KMS-11 (cell line): ENCODE data around the gene ANKMY2.

Source experiments
- H2AFZ ChIP-seq: fragments of 200-600 bp; sonication (generic); 2 replicates; pipeline ENCODE4 v1.6.1; 2016; ENCODE audit warnings: antibody characterized with exemption, mixed run types, low read depth
- H3K27ac ChIP-seq: fragments of 200-600 bp; sonication (generic); 2 replicates; pipeline ENCODE4 v1.6.1; 2016; ENCODE audit warnings: mild to moderate bottlenecking, mixed run types
- H3K27me3 ChIP-seq: fragments of 200-600 bp; sonication (generic); 2 replicates; pipeline ENCODE4 v1.6.1; 2017; ENCODE audit warnings: mild to moderate bottlenecking, low read depth, mixed run types, moderate library complexity; ENCODE audit not compliant: insufficient read depth
- H3K36me3 ChIP-seq: fragments of 200-600 bp; sonication (generic); 2 replicates; pipeline ENCODE4 v1.6.1; 2017; ENCODE audit warnings: mild to moderate bottlenecking, mixed run types; ENCODE audit not compliant: insufficient read depth
- H3K4me1 ChIP-seq: fragments of 200-600 bp; sonication (generic); 2 replicates; pipeline ENCODE4 v1.6.1; 2016; ENCODE audit warnings: mild to moderate bottlenecking, low read depth, mixed run types; ENCODE audit not compliant: poor library complexity, severe bottlenecking
- H3K4me2 ChIP-seq: fragments of 200-600 bp; sonication (generic); 2 replicates; pipeline ENCODE4 v1.7.0; 2016; ENCODE audit warnings: mild to moderate bottlenecking, mixed run types
- H3K4me3 ChIP-seq: fragments of 200-600 bp; sonication (generic); IDR thresholded peaks from 2 replicates; pipeline ENCODE4 v1.6.1; 2017; ENCODE audit warnings: low read depth, low read length, mixed read lengths; ENCODE audit not compliant: insufficient read depth
- H3K79me2 ChIP-seq: fragments of 200-600 bp; sonication (generic); 2 replicates; pipeline ENCODE4 v1.6.1; 2016; ENCODE audit warnings: low read depth, mixed run types; ENCODE audit not compliant: insufficient read depth
- H3K9ac ChIP-seq: fragments of 200-600 bp; sonication (generic); 2 replicates; pipeline ENCODE4 v1.6.1; 2016; ENCODE audit warnings: mild to moderate bottlenecking, mixed run types
- H4K20me1 ChIP-seq: fragments of 200-600 bp; sonication (generic); 2 replicates; pipeline ENCODE4 v1.6.1; 2016; ENCODE audit warnings: mild to moderate bottlenecking, mixed run types; ENCODE audit not compliant: insufficient read depth
- CTCF ChIP-seq: fragments of 200-600 bp; sonication (generic); conservative IDR thresholded peaks from 2 replicates; pipeline ENCODE4 v1.6.1; 2017; ENCODE audit warnings: low read depth, mild to moderate bottlenecking, antibody characterized with exemption, low read length, moderate library complexity, mixed read lengths

Gene ANKMY2

GRCh38 chr7:16634271-16634738, 11.2 kb downstream of the ANKMY2 start:
- Histone ChIP-seq H2AFZ (no peak overlapping the region), H3K27me3 (no peaks in the 10 kb centered on the region), H4K20me1 (no peaks in the 10 kb centered on the region), H3K4me2 (no peak overlapping the region), H3K9ac (no peak overlapping the region), H3K79me2 (no peaks in the 10 kb centered on the region), H3K36me3 (no peaks in the 10 kb centered on the region), H3K4me3 (no peak overlapping the region), H3K27ac (no peak overlapping the region), H3K4me1 (no peaks in the 10 kb centered on the region)
- TF ChIP-seq CTCF = no peak

- H4K20me1 ChIP-seq = no peaks in the 10 kb centered on the region
- no peak overlapping the region for H3K9ac ChIP-seq
- no peaks in the 10 kb centered on the region for H3K79me2 ChIP-seq
- H3K27me3 ChIP-seq = no peaks in the 10 kb centered on the region
- no peak overlapping the region for H2AFZ ChIP-seq
- H3K36me3 ChIP-seq = no peaks in the 10 kb centered on the region; the same call in 1 of the 2 replicates
- H3K4me2 ChIP-seq = no peak overlapping the region
- TF ChIP-seq CTCF = no peak
- no peak overlapping the region for H3K4me3 ChIP-seq
- H3K4me1 ChIP-seq = no peaks in the 10 kb centered on the region
- no peak overlapping the region for H3K27ac ChIP-seq
Measured at GRCh38 chr7:16630654-16631053, 14.9 kb downstream of the ANKMY2 start.

GRCh38 chr7:16627236-16627635, 18.3 kb downstream of the ANKMY2 start:
- Histone ChIP-seq H3K4me2 (no peak overlapping the region), H4K20me1 (no peaks in the 10 kb centered on the region), H3K27me3 (no peaks in the 10 kb centered on the region), H3K4me1 (no peaks in the 10 kb centered on the region), H3K4me3 (no peak overlapping the region), H3K36me3 (no peaks in the 10 kb centered on the region; the same call in 1 of the 2 replicates), H3K9ac (no peak overlapping the region), H2AFZ (no peak overlapping the region), H3K27ac (no peak overlapping the region), H3K79me2 (no peaks in the 10 kb centered on the region)
- no peak for TF ChIP-seq CTCF

- no peak overlapping the region for H3K9ac ChIP-seq
- TF ChIP-seq CTCF = no peak
- H2AFZ ChIP-seq = no peak overlapping the region
- no peak overlapping the region for H3K4me3 ChIP-seq
- H4K20me1 ChIP-seq = no peaks in the 10 kb centered on the region
- H3K27me3 ChIP-seq = no peaks in the 10 kb centered on the region
- H3K36me3 ChIP-seq = no peaks in the 10 kb centered on the region; the same call in 1 of the 2 replicates
- H3K27ac ChIP-seq = no peak overlapping the region
- H3K79me2 ChIP-seq = no peaks in the 10 kb centered on the region
- no peaks in the 10 kb centered on the region for H3K4me1 ChIP-seq
- no peak overlapping the region for H3K4me2 ChIP-seq
Measured at GRCh38 chr7:16626388-16626787, 19.2 kb downstream of the ANKMY2 start.

GRCh38 chr7:16619979-16620408, 25.6 kb downstream of the ANKMY2 start:
- no peak for TF ChIP-seq CTCF
- H3K27me3 ChIP-seq = no peaks in the 10 kb centered on the region
- no peak overlapping the region for H3K4me3 ChIP-seq
- no peaks in the 10 kb centered on the region for H4K20me1 ChIP-seq
- H2AFZ ChIP-seq = no peak overlapping the region
- H3K4me1 ChIP-seq = no peaks in the 10 kb centered on the region
- no peak overlapping the region for H3K27ac ChIP-seq
- no peaks in the 10 kb centered on the region for H3K79me2 ChIP-seq
- H3K36me3 ChIP-seq = no peaks in the 10 kb centered on the region
- no peak overlapping the region for H3K4me2 ChIP-seq
- no peak overlapping the region for H3K9ac ChIP-seq
